MCF 10A (cell line): Measurements from ENCODE around the gene C9orf85. TPM values are rescaled to one million over a fixed set of nuclear protein-coding genes. Genes with fewer than 3 reads are reported as not detected.
A peak's percentile ranks its signal among the peaks of the same experiment; 100 is the strongest.

Experiments
- BruUV-seq: library from RNA; stranded (reverse); fragments of 400-500 nt; replicated peaks from 2 replicates; lab custom pipeline; 2021; lab: Mats Ljungman, UMichigan
- CTCF ChIA-PET: fragments of 300-600 bp; sonication (Branson Sonifier 250); formaldehyde crosslinking; extraction: SDS; loops from one replicate; lab custom pipeline; 2021; ENCODE audit warnings: antibody characterized with exemption, inconsistent platforms; lab: Yijun Ruan, JAX
- POLR2A ChIA-PET: fragments of 300-600, 350-650 bp; sonication (Branson Sonifier 250); formaldehyde crosslinking; extraction: SDS; loops from one replicate; lab custom pipeline; 2020; ENCODE audit warnings: antibody characterized with exemption, inconsistent platforms; lab: Yijun Ruan, JAX
- DNase-seq: peaks from one replicate; pipeline ENCODE4 v3.0.0-alpha.2; 2018; ENCODE audit not compliant: unreplicated experiment
- H3K27ac Mint-ChIP-seq: one replicate; pipeline ENCODE4 v1.8.0; 2022; ENCODE audit warnings: mild to moderate bottlenecking, low read depth, mixed read lengths; ENCODE audit not compliant: unreplicated experiment
- H3K27me3 Mint-ChIP-seq: one replicate; pipeline ENCODE4 v1.8.0; 2022; ENCODE audit warnings: mixed read lengths; ENCODE audit not compliant: insufficient read depth, unreplicated experiment
- H3K36me3 Mint-ChIP-seq: one replicate; pipeline ENCODE4 v1.8.0; 2022; ENCODE audit warnings: mild to moderate bottlenecking, moderate library complexity, mixed read lengths; ENCODE audit not compliant: insufficient read depth, unreplicated experiment
- H3K4me1 Mint-ChIP-seq: one replicate; pipeline ENCODE4 v1.8.0; 2022; ENCODE audit warnings: mixed read lengths; ENCODE audit not compliant: insufficient read depth, unreplicated experiment
- H3K4me3 Mint-ChIP-seq: one replicate; pipeline ENCODE4 v1.8.0; 2022; ENCODE audit warnings: mild to moderate bottlenecking, moderate library complexity, mixed read lengths; ENCODE audit not compliant: unreplicated experiment
- H3K9me3 Mint-ChIP-seq: one replicate; pipeline ENCODE4 v1.8.0; 2022; ENCODE audit warnings: mixed read lengths; ENCODE audit not compliant: unreplicated experiment
- CTCF ChIP-seq: fragments of 200-600 bp; IDR thresholded peaks from one replicate; pipeline ENCODE4 v1.8.0; 2022; ENCODE audit warnings: antibody characterized with exemption, mild to moderate bottlenecking; ENCODE audit not compliant: unreplicated experiment
- intact Hi-C: fragments of 100-400 bp; cut with micrococcal nuclease; formaldehyde crosslinking; loops from 2 replicates; pipeline ENCODE4 v1.14.1; 2022
- total RNA-seq: library from RNA; stranded (reverse); gene quantifications from 2 replicates; pipeline ENCODE4 v1.2.3, GENCODE V29; 2022

Gene C9orf85
- total RNA-seq, 1 experiment from 2014 or later: 19.6 TPM

GRCh38 chr9:71901695-71902597, 9.5 kb upstream of the C9orf85 start:
- H3K27me3 Mint-ChIP-seq: no peaks in the 10 kb centered on the region
- TF ChIP-seq CTCF: no peak
- H3K36me3 Mint-ChIP-seq: peaks cover 4% of the 10 kb centered on the region
- intact Hi-C loops: loop anchor here (10.0 kb wide), 1 partner anchor 57 kb away; no protein-coding TSS in a partner anchor
- no peak overlapping the region for H3K27ac Mint-ChIP-seq
- H3K9me3 Mint-ChIP-seq: no peaks in the 10 kb centered on the region
- POLR2A ChIA-PET: interaction anchor here (0.9 kb wide), 1 partner anchor 9 kb away, joined by 4 read pairs; the partner anchor contains the start of genes ABHD17B and C9orf85
- BruUV-seq: no TSS peak
- CTCF ChIA-PET: interaction anchor here (0.6 to 0.8 kb wide), 3 partner anchors 33 to 117 kb away, joined by 3 to 4 read pairs (median 3); no protein-coding TSS in a partner anchor
- DNase-seq: no peak
- H3K4me1 Mint-ChIP-seq: peaks cover 23% of the 10 kb centered on the region
- no peak overlapping the region for H3K4me3 Mint-ChIP-seq

GRCh38 chr9:71904076-71904475, 7.4 kb upstream of the C9orf85 start:
- Mint-ChIP-seq H3K9me3 (no peaks in the 10 kb centered on the region), H3K27ac (no peak overlapping the region), H3K4me1 (peaks cover 24% of the 10 kb centered on the region), H3K4me3 (no peak overlapping the region), H3K36me3 (no peaks in the 10 kb centered on the region), H3K27me3 (no peaks in the 10 kb centered on the region)
- BruUV-seq: no TSS peak
- intact Hi-C loops: loop anchor here (10.0 kb wide), 1 partner anchor 59 kb away; no protein-coding TSS in a partner anchor
- POLR2A ChIA-PET: no interaction called here
- TF ChIP-seq CTCF: no peak
- DNase-seq: no peak
- CTCF ChIA-PET: interaction anchor here (0.6 to 0.7 kb wide), 3 partner anchors 12 to 312 kb away, joined by 3 to 4 read pairs (median 3); no protein-coding TSS in a partner anchor

GRCh38 chr9:71908825-71909224, 2.6 kb upstream of the C9orf85 start:
- intact Hi-C loops: loop anchor here (10.0 kb wide), 1 partner anchor 64 kb away; no protein-coding TSS in a partner anchor
- no peak for TF ChIP-seq CTCF
- Mint-ChIP-seq H3K4me3 (peak overlapping the region; percentile 95), H3K9me3 (no peaks in the 10 kb centered on the region), H3K27me3 (no peaks in the 10 kb centered on the region), H3K27ac (peak overlapping the region; percentile 88), H3K4me1 (peaks cover 24% of the 10 kb centered on the region), H3K36me3 (peaks cover 6% of the 10 kb centered on the region)
- POLR2A ChIA-PET: interaction anchor here (0.6 to 1.0 kb wide), 6 partner anchors 13 to 1845 kb away, joined by 3 to 4 read pairs (median 4); no protein-coding TSS in a partner anchor
- peak; percentile 1 for DNase-seq
- BruUV-seq: no TSS peak
- CTCF ChIA-PET: no interaction called here
